ENCODE data around the gene RHOB. TPM values are rescaled to one million over a fixed set of nuclear protein-coding genes. Genes with fewer than 3 reads are reported as not detected.

Gene RHOB
- total and polyA plus RNA-seq, 12 donors: 105 to 337 (median 159) TPM

DNA sequence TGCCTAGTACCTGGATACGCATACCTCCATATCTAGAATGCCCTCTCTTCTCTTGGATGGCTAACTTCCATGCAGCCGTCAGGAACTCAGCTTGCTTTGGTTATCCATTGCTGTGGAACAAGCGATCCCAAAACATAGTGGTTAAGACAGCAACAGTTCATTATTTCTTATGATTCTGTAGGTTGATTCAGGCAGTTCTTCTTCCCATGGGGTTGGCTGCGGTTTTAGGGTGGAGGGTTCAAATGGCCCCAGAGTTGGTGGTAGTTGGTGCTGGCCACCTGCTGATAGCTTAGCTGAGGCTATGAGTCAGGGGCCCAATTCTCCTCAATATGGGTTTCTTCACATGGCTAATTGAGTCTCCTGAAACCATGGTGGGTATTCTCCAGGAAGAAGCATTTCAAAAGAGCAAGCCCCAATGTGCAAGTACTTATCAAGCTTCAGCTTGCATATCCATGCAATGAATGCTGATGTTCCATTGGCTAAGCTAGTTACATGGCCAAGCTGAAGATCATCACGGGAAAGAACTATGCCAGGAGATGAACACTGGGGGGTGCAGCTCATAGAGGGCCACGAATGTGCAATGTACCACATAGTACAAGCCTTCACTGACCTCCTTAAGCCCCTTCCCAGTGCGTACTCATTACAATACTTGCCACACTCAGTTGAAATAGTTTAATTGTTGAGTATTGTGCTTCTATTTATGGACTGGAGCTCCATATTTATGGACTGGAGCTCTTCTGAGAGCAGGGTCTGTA is 10.0 kb upstream of the RHOB start:
- intact Hi-C loops (cut with DNase I): loop anchor here in 1 of 10 donors (5.0 kb wide), 1 partner anchor 60 kb away; no protein-coding TSS in a partner anchor

DNA sequence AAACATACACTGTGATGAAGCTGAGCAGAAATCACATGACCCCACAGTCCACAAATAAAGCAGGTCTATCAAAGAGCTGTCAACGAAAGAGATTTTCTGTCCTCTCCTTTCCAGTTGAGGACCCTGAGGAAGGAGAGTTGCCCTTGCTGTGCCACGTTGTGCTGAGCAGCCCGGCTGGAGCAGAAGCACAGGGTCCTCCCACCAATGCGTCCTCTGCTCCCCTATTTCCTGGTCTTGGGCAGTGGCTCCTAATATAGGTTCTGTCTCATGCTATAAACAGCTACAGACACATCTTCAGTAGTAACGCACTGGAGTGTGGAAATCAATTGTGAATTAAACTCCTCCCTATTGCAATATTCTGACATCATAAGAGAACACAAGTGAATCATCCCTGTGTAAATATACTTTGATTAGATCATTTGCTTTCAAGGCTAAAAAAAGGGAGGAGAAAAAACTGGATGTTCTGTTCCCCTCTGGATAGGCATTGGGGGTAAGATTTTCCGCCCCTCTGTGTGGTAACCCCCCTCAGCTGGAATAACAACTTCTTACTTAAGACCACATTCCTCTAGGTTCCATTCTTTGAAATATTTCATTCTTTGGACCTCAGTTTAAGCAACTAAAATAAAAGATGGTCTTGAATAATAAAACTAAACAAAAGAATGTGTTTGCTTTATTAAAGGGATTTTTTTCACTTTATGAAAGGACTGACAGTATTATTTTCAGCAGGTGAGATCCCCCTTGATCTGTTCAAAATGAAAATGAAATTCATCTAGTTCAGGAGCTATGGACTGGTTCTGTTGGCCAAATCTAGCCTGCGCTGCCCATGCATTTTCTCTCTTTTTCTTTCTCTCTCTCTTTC is 8.3 kb upstream of the RHOB start:
- H3K27me3 ChIP-seq: no peaks in the 10 kb centered on the region
- peaks cover 0 to 39% (median 8%) of the 10 kb centered on the region in 9 donors for H3K4me1 ChIP-seq
- TF ChIP-seq, protein P1, sequence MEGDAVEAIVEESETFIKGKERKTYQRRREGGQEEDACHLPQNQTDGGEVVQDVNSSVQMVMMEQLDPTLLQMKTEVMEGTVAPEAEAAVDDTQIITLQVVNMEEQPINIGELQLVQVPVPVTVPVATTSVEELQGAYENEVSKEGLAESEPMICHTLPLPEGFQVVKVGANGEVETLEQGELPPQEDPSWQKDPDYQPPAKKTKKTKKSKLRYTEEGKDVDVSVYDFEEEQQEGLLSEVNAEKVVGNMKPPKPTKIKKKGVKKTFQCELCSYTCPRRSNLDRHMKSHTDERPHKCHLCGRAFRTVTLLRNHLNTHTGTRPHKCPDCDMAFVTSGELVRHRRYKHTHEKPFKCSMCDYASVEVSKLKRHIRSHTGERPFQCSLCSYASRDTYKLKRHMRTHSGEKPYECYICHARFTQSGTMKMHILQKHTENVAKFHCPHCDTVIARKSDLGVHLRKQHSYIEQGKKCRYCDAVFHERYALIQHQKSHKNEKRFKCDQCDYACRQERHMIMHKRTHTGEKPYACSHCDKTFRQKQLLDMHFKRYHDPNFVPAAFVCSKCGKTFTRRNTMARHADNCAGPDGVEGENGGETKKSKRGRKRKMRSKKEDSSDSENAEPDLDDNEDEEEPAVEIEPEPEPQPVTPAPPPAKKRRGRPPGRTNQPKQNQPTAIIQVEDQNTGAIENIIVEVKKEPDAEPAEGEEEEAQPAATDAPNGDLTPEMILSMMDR (IDR thresholded peaks at IDR 0.05): no peak
- 42 to 46% methylated on average over 7 of the region's 7 CpGs for WGBS, 2 donors
- H3K36me3 ChIP-seq: no peaks in the 10 kb centered on the region
- no peaks in the 10 kb centered on the region for H3K9me3 ChIP-seq
- no peak overlapping the region for H3K4me3 ChIP-seq
- DNase-seq: no peak
- peak overlapping the region in 7 of 10 donors; percentile 22 to 91 (median 40) for H3K27ac ChIP-seq
- ATAC-seq: peak in 7 of 8 donors; percentile 39 to 88 (median 64)
- intact Hi-C loops (cut with DNase I): loop anchor here in 1 of 10 donors (5.0 kb wide), 1 partner anchor 61 kb away; no protein-coding TSS in a partner anchor

More for the DNA sequence above, 10.0 kb upstream of the RHOB start:
- Histone ChIP-seq H3K4me3 (no peak overlapping the region), H3K36me3 (no peaks in the 10 kb centered on the region), H3K27ac (no peak overlapping the region), H3K9me3 (no peaks in the 10 kb centered on the region), H3K4me1 (peaks cover 0 to 41% (median 0%) of the 10 kb centered on the region in 9 donors), H3K27me3 (no peaks in the 10 kb centered on the region)
- TF ChIP-seq, protein P1 (IDR thresholded peaks at IDR 0.05): no peak
- ATAC-seq: no peak
- WGBS, 2 donors: 89 to 94% methylated on average over 7 of the region's 7 CpGs
- DNase-seq: no peak

- no peak overlapping the region for H3K4me3 ChIP-seq
These were observed 7.7 kb upstream of the RHOB start for GRCh38 chr2:20439193-20439475.

More at GRCh38 chr2:20439193-20439475, 7.7 kb upstream of the RHOB start:
- DNase-seq (no peak), ATAC-seq (no peak)
- no peaks in the 10 kb centered on the region for H3K9me3 ChIP-seq
- peaks cover 0 to 45% (median 13%) of the 10 kb centered on the region in 9 donors for H3K4me1 ChIP-seq
- H3K27ac ChIP-seq: peak overlapping the region in 7 of 10 donors; percentile 22 to 91 (median 40)
- TF ChIP-seq, protein P1 (IDR thresholded peaks at IDR 0.05): no peak
- H3K27me3 ChIP-seq: no peaks in the 10 kb centered on the region
- intact Hi-C loops (cut with DNase I): loop anchor here in 1 of 10 donors (5.0 kb wide), 1 partner anchor 62 kb away; no protein-coding TSS in a partner anchor
- no peaks in the 10 kb centered on the region for H3K36me3 ChIP-seq
- 86 to 93% methylated on average over 4 of the region's 4 CpGs for WGBS, 2 donors

Data from heart right ventricle (tissue), 16 donors.